Fibroblast of villous mesenchyme (primary cell): ENCODE results near the gene INSL3. TPM values are rescaled to one million over a fixed set of nuclear protein-coding genes. Genes with fewer than 3 reads are reported as not detected.
A peak's percentile ranks its signal among the peaks of the same experiment; 100 is the strongest.
"Not testable (repeated sequence)": the region's sequence is repeated elsewhere in the genome, so short reads cannot be mapped to it uniquely, and the experiment has no call there.

Experiments used
- DNase-seq: peaks from one replicate; pipeline ENCODE4 v3.0.0-alpha.2; 2010; ENCODE audit warnings: low read depth
- H3K4me3 ChIP-seq: 2 replicates; pipeline ENCODE4 v1.5.1; 2011; ENCODE audit warnings: low read depth, mild to moderate bottlenecking, low read length
- CTCF ChIP-seq: IDR thresholded peaks from 2 replicates; pipeline ENCODE4 v1.5.1; 2012; ENCODE audit warnings: low read depth, mild to moderate bottlenecking, low read length; ENCODE audit not compliant: insufficient read depth
- total RNA-seq: library from RNA; depleted of rRNA; stranded (reverse); fragments of >200 nt; gene quantifications from 2 replicates; pipeline ENCODE4 v1.2.3, GENCODE V29; 2012

INSL3 gene
- total RNA-seq, 1 donor = not detected

- no peak overlapping the region for H3K4me3 ChIP-seq
- no peak for DNase-seq
- TF ChIP-seq CTCF = no peak
Measured at GRCh38 chr19:17790059-17790780, 31.1 kb downstream of the INSL3 start.

- TF ChIP-seq CTCF = no peak
- no peak for DNase-seq
- H3K4me3 ChIP-seq = no peak overlapping the region
Measured at GRCh38 chr19:17788632-17789031, 32.7 kb downstream of the INSL3 start.

- no peak for DNase-seq
- TF ChIP-seq CTCF = no peak
- no peak overlapping the region for H3K4me3 ChIP-seq
Measured at GRCh38 chr19:17787274-17787913, 33.9 kb downstream of the INSL3 start.

GRCh38 chr19:17784201-17785008 is 36.9 kb downstream of the INSL3 start:
- peak; percentile 58 for DNase-seq
- peak; percentile 81 for TF ChIP-seq CTCF
- H3K4me3 ChIP-seq = no peak overlapping the region

GRCh38 chr19:17783721-17784120 is 37.6 kb downstream of the INSL3 start:
- DNase-seq, H3K4me3 ChIP-seq: not testable (repeated sequence)

- no peak for TF ChIP-seq CTCF
- H3K4me3 ChIP-seq = no peak overlapping the region
- DNase-seq = no peak
Measured at GRCh38 chr19:17780781-17781180, 40.5 kb downstream of the INSL3 start.
